Measurements from ENCODE around the gene COA5.

The COA5 gene

GRCh38 chr2:98561018-98561417 is 47.3 kb downstream of the COA5 start:
- no peak overlapping the region for H2BK12ac ChIP-seq (ENCODE audit: low read length in 2 of 2)
- no peaks in the 10 kb centered on the region for H3K79me1 ChIP-seq (replicated peaks; ENCODE audit: low read length, poor library complexity, severe bottlenecking)
- no peak for DNase-seq
- no peak overlapping the region for H2BK15ac ChIP-seq (ENCODE audit: low read depth, poor library complexity, severe bottlenecking)
- WGBS = 95% methylated on average over 9 of the region's 9 CpGs
- H4K8ac ChIP-seq (ENCODE audit: low read length) = no peak overlapping the region
- no peak overlapping the region for H3K4ac ChIP-seq (ENCODE audit: low read depth in 1 of 2, low read length in 2 of 2)
- no peak overlapping the region for H4K91ac ChIP-seq (ENCODE audit: low read length)
- no peak overlapping the region for H2AK5ac ChIP-seq (ENCODE audit: low read length, severe bottlenecking)
- H2BK120ac ChIP-seq (ENCODE audit: low read depth, low read length) = no peak overlapping the region
- H3K14ac ChIP-seq (ENCODE audit: low read length in 2 of 2) = no peak overlapping the region
- no peak overlapping the region for H3K9ac ChIP-seq (ENCODE audit: low read length)
- peaks cover 33 to 57% of the 10 kb centered on the region in 2 experiments for H3K36me3 ChIP-seq (ENCODE audit: control insufficient read depth in 1 of 2, insufficient read depth in 2 of 2, low read depth in 1 of 2, low read length in 2 of 2)
- no peak overlapping the region for H2AFZ ChIP-seq (ENCODE audit: low read depth, low read length)
- H3K4me3 ChIP-seq (ENCODE audit: insufficient read depth in 1 of 2, low read depth in 1 of 2, low read length in 2 of 2) = no peak overlapping the region
- no peak overlapping the region for H3K18ac ChIP-seq (ENCODE audit: low read depth in 1 of 2, low read length in 2 of 2)
- H3K4me2 ChIP-seq (ENCODE audit: low read length, poor library complexity, severe bottlenecking) = no peak overlapping the region
- H2BK5ac ChIP-seq (ENCODE audit: low read depth, low read length, poor library complexity, severe bottlenecking) = no peak overlapping the region
- peaks cover 3% of the 10 kb centered on the region for H3K4me1 ChIP-seq (ENCODE audit: control insufficient read depth, insufficient read depth, low read depth, low read length)
- no peaks in the 10 kb centered on the region for H3K9me3 ChIP-seq (ENCODE audit: control insufficient read depth, low read length)
- H3K23ac ChIP-seq (ENCODE audit: low read length in 2 of 2) = no peak overlapping the region
- H3K27ac ChIP-seq (ENCODE audit: low read length, poor library complexity, severe bottlenecking) = no peak overlapping the region
- H3K27me3 ChIP-seq (ENCODE audit: control insufficient read depth in 1 of 2, insufficient read depth in 1 of 2, low read length in 2 of 2) = no peaks in the 10 kb centered on the region

DNA sequence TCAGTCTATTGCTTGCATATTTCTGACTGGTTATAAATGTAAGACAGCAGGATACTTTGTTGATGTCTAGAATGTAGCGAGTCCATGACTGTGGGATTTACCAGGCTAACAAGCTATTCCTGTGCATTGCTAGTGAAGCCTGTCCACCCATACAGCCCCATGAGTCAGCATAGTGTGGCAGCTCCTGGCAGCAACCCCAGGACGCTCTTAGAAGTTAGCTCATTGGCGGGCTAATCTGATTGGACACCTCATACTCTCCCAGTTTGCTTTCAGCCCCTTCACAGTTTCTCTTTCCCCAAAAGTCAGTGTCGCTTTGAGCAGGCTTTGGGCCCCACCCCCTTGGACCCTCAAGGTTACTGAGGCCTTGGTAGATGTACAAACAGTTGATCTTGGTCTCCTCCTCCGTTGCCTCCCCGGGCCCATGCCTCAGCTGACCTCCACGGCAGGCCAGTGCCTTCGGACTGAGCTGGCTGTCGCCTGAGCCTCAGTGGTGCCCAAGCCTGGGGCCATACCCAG is 48.0 kb downstream of the COA5 start:
- Histone ChIP-seq H2BK120ac (ENCODE audit: low read depth, low read length) (no peak overlapping the region), H3K14ac (ENCODE audit: low read length in 2 of 2) (peak overlapping the region in 1 of 2 experiments; percentile 85), H3K4ac (ENCODE audit: low read depth in 1 of 2, low read length in 2 of 2) (peak overlapping the region in 1 of 2 experiments; percentile 81), H3K18ac (ENCODE audit: low read depth in 1 of 2, low read length in 2 of 2) (peak overlapping the region in 1 of 2 experiments; percentile 18), H3K36me3 (ENCODE audit: control insufficient read depth in 1 of 2, insufficient read depth in 2 of 2, low read depth in 1 of 2, low read length in 2 of 2) (peaks cover 32 to 57% of the 10 kb centered on the region in 2 experiments), H2AFZ (ENCODE audit: low read depth, low read length) (no peak overlapping the region), H3K27me3 (ENCODE audit: control insufficient read depth in 1 of 2, insufficient read depth in 1 of 2, low read length in 2 of 2) (no peaks in the 10 kb centered on the region), H3K4me1 (ENCODE audit: control insufficient read depth, insufficient read depth, low read depth, low read length) (peaks cover 3% of the 10 kb centered on the region), H3K9ac (ENCODE audit: low read length) (no peak overlapping the region), H2BK5ac (ENCODE audit: low read depth, low read length, poor library complexity, severe bottlenecking) (no peak overlapping the region), H4K91ac (ENCODE audit: low read length) (no peak overlapping the region), H2AK5ac (ENCODE audit: low read length, severe bottlenecking) (peak overlapping the region; percentile 37), H4K8ac (ENCODE audit: low read length) (peak overlapping the region; percentile 69), H3K9me3 (ENCODE audit: control insufficient read depth, low read length) (no peaks in the 10 kb centered on the region), H2BK12ac (ENCODE audit: low read length in 2 of 2) (peak overlapping the region in 1 of 2 experiments; percentile 8), H3K27ac (ENCODE audit: low read length, poor library complexity, severe bottlenecking) (peak overlapping the region; percentile 9), H3K79me1 (replicated peaks; ENCODE audit: low read length, poor library complexity, severe bottlenecking) (no peaks in the 10 kb centered on the region), H3K4me3 (ENCODE audit: insufficient read depth in 1 of 2, low read depth in 1 of 2, low read length in 2 of 2) (no peak overlapping the region), H3K4me2 (ENCODE audit: low read length, poor library complexity, severe bottlenecking) (no peak overlapping the region), H2BK15ac (ENCODE audit: low read depth, poor library complexity, severe bottlenecking) (no peak overlapping the region), H3K23ac (ENCODE audit: low read length in 2 of 2) (peak overlapping the region in 1 of 2 experiments; percentile 43)
- DNase-seq = peak; percentile 79
- 91% methylated on average over 9 of the region's 9 CpGs for WGBS

DNA sequence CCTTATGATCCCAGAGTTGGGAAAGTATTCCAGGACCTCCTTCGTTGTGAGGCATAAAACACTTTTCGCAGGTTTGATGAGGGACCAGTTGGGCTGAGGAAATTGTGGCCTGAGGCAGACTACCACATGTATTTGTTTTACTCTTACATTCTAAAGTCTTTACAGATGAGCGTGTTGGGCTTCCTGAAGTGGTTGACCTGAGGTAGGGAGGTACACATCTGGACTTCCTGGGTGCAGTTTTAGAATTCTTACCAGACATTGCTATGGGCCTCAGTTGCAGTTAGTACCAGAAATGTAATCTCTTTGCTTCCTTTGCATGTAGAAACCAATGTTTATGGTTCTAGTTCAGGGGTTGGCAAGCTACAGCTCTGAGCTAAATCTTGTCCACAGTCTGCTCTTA is 48.7 kb downstream of the COA5 start:
- H4K91ac ChIP-seq (ENCODE audit: low read length) = no peak overlapping the region

DNA sequence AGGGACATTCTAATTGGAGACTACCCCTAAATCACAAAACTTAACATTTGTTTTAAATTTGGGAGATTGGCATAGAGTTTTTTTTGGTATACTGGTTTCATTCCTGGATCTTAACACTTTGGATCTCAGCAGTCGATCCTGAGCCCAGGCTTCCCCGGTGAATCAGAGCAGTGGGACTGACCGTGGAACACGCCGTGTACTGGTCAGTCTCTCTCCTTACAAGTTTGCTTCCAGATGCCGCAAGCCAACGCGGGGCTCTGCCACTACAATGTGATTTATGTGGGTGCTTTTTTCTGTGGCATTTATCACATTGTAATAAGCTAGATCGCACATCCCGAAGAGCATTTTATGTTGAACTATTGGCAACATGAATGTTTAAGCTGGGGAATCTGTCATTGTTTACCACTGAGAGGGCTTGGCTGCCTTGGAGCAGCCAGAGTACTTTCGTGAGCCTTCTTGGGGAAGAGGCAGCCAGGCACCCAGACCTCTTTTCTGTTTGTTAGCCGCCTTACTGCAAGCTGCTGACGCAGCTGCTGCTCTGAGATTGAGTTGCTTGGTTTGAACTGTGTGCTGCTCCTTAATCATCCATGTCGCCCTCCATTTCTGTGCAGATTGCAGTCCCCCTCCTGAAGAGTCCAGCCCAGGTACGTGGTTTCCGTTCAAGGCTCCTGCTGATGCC is 49.3 kb downstream of the COA5 start:
- Histone ChIP-seq H3K79me1 (replicated peaks; ENCODE audit: low read length, poor library complexity, severe bottlenecking) (no peaks in the 10 kb centered on the region), H3K4me2 (ENCODE audit: low read length, poor library complexity, severe bottlenecking) (no peak overlapping the region), H3K4me3 (ENCODE audit: insufficient read depth in 1 of 2, low read depth in 1 of 2, low read length in 2 of 2) (no peak overlapping the region), H3K23ac (ENCODE audit: low read length in 2 of 2) (no peak overlapping the region), H3K27ac (ENCODE audit: low read length, poor library complexity, severe bottlenecking) (no peak overlapping the region), H4K91ac (ENCODE audit: low read length) (no peak overlapping the region), H2BK5ac (ENCODE audit: low read depth, low read length, poor library complexity, severe bottlenecking) (no peak overlapping the region), H3K9ac (ENCODE audit: low read length) (no peak overlapping the region), H3K18ac (ENCODE audit: low read depth in 1 of 2, low read length in 2 of 2) (no peak overlapping the region), H2AK5ac (ENCODE audit: low read length, severe bottlenecking) (no peak overlapping the region), H2AFZ (ENCODE audit: low read depth, low read length) (no peak overlapping the region), H3K4me1 (ENCODE audit: control insufficient read depth, insufficient read depth, low read depth, low read length) (peaks cover 3% of the 10 kb centered on the region), H3K14ac (ENCODE audit: low read length in 2 of 2) (no peak overlapping the region), H2BK15ac (ENCODE audit: low read depth, poor library complexity, severe bottlenecking) (peak overlapping the region; percentile 33), H2BK12ac (ENCODE audit: low read length in 2 of 2) (no peak overlapping the region), H3K9me3 (ENCODE audit: control insufficient read depth, low read length) (no peaks in the 10 kb centered on the region), H4K8ac (ENCODE audit: low read length) (no peak overlapping the region), H3K27me3 (ENCODE audit: control insufficient read depth in 1 of 2, insufficient read depth in 1 of 2, low read length in 2 of 2) (no peaks in the 10 kb centered on the region), H3K4ac (ENCODE audit: low read depth in 1 of 2, low read length in 2 of 2) (no peak overlapping the region), H2BK120ac (ENCODE audit: low read depth, low read length) (no peak overlapping the region), H3K36me3 (ENCODE audit: control insufficient read depth in 1 of 2, insufficient read depth in 2 of 2, low read depth in 1 of 2, low read length in 2 of 2) (peaks cover 31 to 56% of the 10 kb centered on the region in 2 experiments)
- 97% methylated on average over 16 of the region's 16 CpGs for WGBS
- DNase-seq = no peak

More for the DNA sequence above, 48.7 kb downstream of the COA5 start:
- peaks cover 30 to 56% of the 10 kb centered on the region in 2 experiments for H3K36me3 ChIP-seq (ENCODE audit: control insufficient read depth in 1 of 2, insufficient read depth in 2 of 2, low read depth in 1 of 2, low read length in 2 of 2)
- no peak overlapping the region for H3K4ac ChIP-seq (ENCODE audit: low read depth in 1 of 2, low read length in 2 of 2)
- no peak overlapping the region for H3K23ac ChIP-seq (ENCODE audit: low read length in 2 of 2)
- no peak overlapping the region for H3K18ac ChIP-seq (ENCODE audit: low read depth in 1 of 2, low read length in 2 of 2)
- no peak overlapping the region for H2AK5ac ChIP-seq (ENCODE audit: low read length, severe bottlenecking)
- no peak overlapping the region for H2BK120ac ChIP-seq (ENCODE audit: low read depth, low read length)
- no peak overlapping the region for H2BK5ac ChIP-seq (ENCODE audit: low read depth, low read length, poor library complexity, severe bottlenecking)
- H3K79me1 ChIP-seq (replicated peaks; ENCODE audit: low read length, poor library complexity, severe bottlenecking) = no peaks in the 10 kb centered on the region
- no peak overlapping the region for H4K8ac ChIP-seq (ENCODE audit: low read length)
- no peak overlapping the region for H2AFZ ChIP-seq (ENCODE audit: low read depth, low read length)
- 87% methylated on average over 2 of the region's 3 CpGs for WGBS
- H3K4me3 ChIP-seq (ENCODE audit: insufficient read depth in 1 of 2, low read depth in 1 of 2, low read length in 2 of 2) = no peak overlapping the region
- no peaks in the 10 kb centered on the region for H3K9me3 ChIP-seq (ENCODE audit: control insufficient read depth, low read length)
- H3K27me3 ChIP-seq (ENCODE audit: control insufficient read depth in 1 of 2, insufficient read depth in 1 of 2, low read length in 2 of 2) = no peaks in the 10 kb centered on the region
- H2BK12ac ChIP-seq (ENCODE audit: low read length in 2 of 2) = no peak overlapping the region
- peak; percentile 2 for DNase-seq
- peaks cover 3% of the 10 kb centered on the region for H3K4me1 ChIP-seq (ENCODE audit: control insufficient read depth, insufficient read depth, low read depth, low read length)
- no peak overlapping the region for H3K27ac ChIP-seq (ENCODE audit: low read length, poor library complexity, severe bottlenecking)
- H2BK15ac ChIP-seq (ENCODE audit: low read depth, poor library complexity, severe bottlenecking) = no peak overlapping the region
- no peak overlapping the region for H3K4me2 ChIP-seq (ENCODE audit: low read length, poor library complexity, severe bottlenecking)
- no peak overlapping the region for H3K14ac ChIP-seq (ENCODE audit: low read length in 2 of 2)
- H3K9ac ChIP-seq (ENCODE audit: low read length) = no peak overlapping the region
